Neuron (in vitro differentiated cells): ENCODE measurements around the gene GOLT1A.

Experiments
- H2AFZ ChIP-seq: one replicate; pipeline ENCODE4 v1.6.1; 2013; ENCODE audit warnings: low read depth, mild to moderate bottlenecking, inconsistent platforms, low read length, moderate library complexity
- H3K27me3 ChIP-seq: one replicate; pipeline ENCODE4 v1.6.1; 2013; ENCODE audit warnings: low read length; ENCODE audit not compliant: insufficient read depth
- H3K36me3 ChIP-seq: one replicate; pipeline ENCODE4 v1.6.1; 2013; ENCODE audit warnings: low read length; ENCODE audit not compliant: insufficient read depth
- H3K4me1 ChIP-seq: one replicate; pipeline ENCODE4 v1.6.1; 2013; ENCODE audit warnings: low read length; ENCODE audit not compliant: insufficient read depth
- H3K4me3 ChIP-seq: 2 replicates; pipeline ENCODE4 v1.5.1; 2013; ENCODE audit warnings: mild to moderate bottlenecking, low read length, moderate library complexity
- H3K9me3 ChIP-seq: one replicate; pipeline ENCODE4 v1.6.1; 2013; ENCODE audit warnings: low read length

Gene GOLT1A

GRCh38 chr1:204203206-204203767 lies 10.5 kb downstream of the GOLT1A start:
- H3K4me1 ChIP-seq, result no peaks in the 10 kb centered on the region
- peaks cover 38% of the 10 kb centered on the region for H3K27me3 ChIP-seq
- no peaks in the 10 kb centered on the region for H3K9me3 ChIP-seq
- no peaks in the 10 kb centered on the region for H3K36me3 ChIP-seq
- no peak overlapping the region for H3K4me3 ChIP-seq
- H2AFZ ChIP-seq, result no peak overlapping the region

- H3K36me3 ChIP-seq, result no peaks in the 10 kb centered on the region
- no peak overlapping the region for H2AFZ ChIP-seq
- no peaks in the 10 kb centered on the region for H3K4me1 ChIP-seq
- peaks cover 43% of the 10 kb centered on the region for H3K27me3 ChIP-seq
- H3K4me3 ChIP-seq, result no peak overlapping the region
- H3K9me3 ChIP-seq, result no peaks in the 10 kb centered on the region
These were observed 11.3 kb downstream of the GOLT1A start for GRCh38 chr1:204202481-204202880.

- Histone ChIP-seq H2AFZ (no peak overlapping the region), H3K27me3 (peaks cover 52% of the 10 kb centered on the region), H3K36me3 (no peaks in the 10 kb centered on the region), H3K4me3 (no peak overlapping the region), H3K4me1 (no peaks in the 10 kb centered on the region), H3K9me3 (no peaks in the 10 kb centered on the region)
These were observed 12.3 kb downstream of the GOLT1A start for GRCh38 chr1:204201348-204202040.

GRCh38 chr1:204199579-204199978 lies 14.2 kb downstream of the GOLT1A start:
- Histone ChIP-seq H3K9me3 (no peaks in the 10 kb centered on the region), H3K36me3 (no peaks in the 10 kb centered on the region), H3K4me3 (no peak overlapping the region), H2AFZ (no peak overlapping the region), H3K27me3 (peaks cover 58% of the 10 kb centered on the region), H3K4me1 (no peaks in the 10 kb centered on the region)

GRCh38 chr1:204198348-204199340 lies 15.1 kb downstream of the GOLT1A start:
- no peak overlapping the region for H3K4me3 ChIP-seq
- H3K4me1 ChIP-seq, result no peaks in the 10 kb centered on the region
- H3K9me3 ChIP-seq, result no peaks in the 10 kb centered on the region

GRCh38 chr1:204197068-204197467 lies 16.7 kb downstream of the GOLT1A start:
- Histone ChIP-seq H3K36me3 (no peaks in the 10 kb centered on the region), H3K9me3 (no peaks in the 10 kb centered on the region), H2AFZ (no peak overlapping the region), H3K4me3 (no peak overlapping the region), H3K4me1 (no peaks in the 10 kb centered on the region), H3K27me3 (peaks cover 56% of the 10 kb centered on the region)

More at GRCh38 chr1:204198348-204199340, 15.1 kb downstream of the GOLT1A start:
- Histone ChIP-seq H3K27me3 (peaks cover 60% of the 10 kb centered on the region), H3K36me3 (no peaks in the 10 kb centered on the region), H2AFZ (no peak overlapping the region)

- peaks cover 60% of the 10 kb centered on the region for H3K27me3 ChIP-seq
These were observed 17.6 kb downstream of the GOLT1A start, which contains the start of gene KISS1 for GRCh38 chr1:204196068-204196795. KISS1 (minus strand) TSS chr1:204196491; CDS start chr1:204192876, 3,615 bp downstream.

GRCh38 chr1:204194771-204195170 lies 19.0 kb downstream of the GOLT1A start:
- peaks cover 62% of the 10 kb centered on the region for H3K27me3 ChIP-seq
- no peaks in the 10 kb centered on the region for H3K36me3 ChIP-seq
- H3K9me3 ChIP-seq, result no peaks in the 10 kb centered on the region
- no peak overlapping the region for H3K4me3 ChIP-seq
- no peak overlapping the region for H2AFZ ChIP-seq
- H3K4me1 ChIP-seq, result peaks cover 6% of the 10 kb centered on the region

More at GRCh38 chr1:204196068-204196795, 17.6 kb downstream of the GOLT1A start, which contains the start of gene KISS1:
- Histone ChIP-seq H2AFZ (no peak within 1 kb of the TSS), H3K4me3 (no peak within 1 kb of the TSS), H3K36me3 (no peaks in the 10 kb centered on the region), H3K9me3 (no peaks in the 10 kb centered on the region), H3K4me1 (no peaks in the 10 kb centered on the region)

- no peaks in the 10 kb centered on the region for H3K9me3 ChIP-seq
- H3K36me3 ChIP-seq, result no peaks in the 10 kb centered on the region
- H3K27me3 ChIP-seq, result peaks cover 68% of the 10 kb centered on the region
- H3K4me1 ChIP-seq, result peaks cover 13% of the 10 kb centered on the region
- no peak overlapping the region for H2AFZ ChIP-seq
- no peak overlapping the region for H3K4me3 ChIP-seq
These were observed 19.7 kb downstream of the GOLT1A start for GRCh38 chr1:204194080-204194479.

- no peak overlapping the region for H3K4me3 ChIP-seq
- no peaks in the 10 kb centered on the region for H3K9me3 ChIP-seq
- no peak overlapping the region for H2AFZ ChIP-seq
- H3K4me1 ChIP-seq, result peaks cover 16% of the 10 kb centered on the region
- peaks cover 72% of the 10 kb centered on the region for H3K27me3 ChIP-seq
- H3K36me3 ChIP-seq, result no peaks in the 10 kb centered on the region
These were observed 21.0 kb downstream of the GOLT1A start for GRCh38 chr1:204192589-204193352.

- peaks cover 16% of the 10 kb centered on the region for H3K4me1 ChIP-seq
- no peaks in the 10 kb centered on the region for H3K9me3 ChIP-seq
- no peaks in the 10 kb centered on the region for H3K36me3 ChIP-seq
- H3K27me3 ChIP-seq, result peaks cover 74% of the 10 kb centered on the region
- no peak overlapping the region for H3K4me3 ChIP-seq
- H2AFZ ChIP-seq, result no peak overlapping the region
These were observed 21.7 kb downstream of the GOLT1A start for GRCh38 chr1:204192046-204192445.

GRCh38 chr1:204191456-204191855 lies 22.3 kb downstream of the GOLT1A start:
- no peak overlapping the region for H3K4me3 ChIP-seq
- H3K27me3 ChIP-seq, result peaks cover 73% of the 10 kb centered on the region
- H3K9me3 ChIP-seq, result no peaks in the 10 kb centered on the region
- H2AFZ ChIP-seq, result no peak overlapping the region
- no peaks in the 10 kb centered on the region for H3K36me3 ChIP-seq
- peaks cover 16% of the 10 kb centered on the region for H3K4me1 ChIP-seq
